K562 (cell line): ENCODE measurements around the gene SPI1. TPM values are rescaled to one million over a fixed set of nuclear protein-coding genes. Genes with fewer than 3 reads are reported as not detected.

Experiments used
- ATAC-seq: fragments of 200-7000 bp; cut with Tn5 transposase; 3 replicates; pipeline ENCODE4 v1.9.1; 2020; ENCODE audit warnings: moderate library complexity
- BruUV-seq: library from RNA; stranded (reverse); fragments of 400-500 nt; replicated peaks from 2 replicates; lab custom pipeline; 2021; lab: Mats Ljungman, UMichigan
- CTCF ChIA-PET: fragments of 300-600 bp; formaldehyde crosslinking; extraction: SDS; loops from one replicate; lab custom pipeline; 2021; ENCODE audit warnings: low intra/inter-chr PET ratio; lab: Yijun Ruan, JAX
- POLR2A ChIA-PET: fragments of 300-600, 350-650 bp; sonication (Branson Sonifier 250); formaldehyde crosslinking; extraction: SDS; loops from one replicate; lab custom pipeline; 2021; ENCODE audit warnings: antibody characterized with exemption, inconsistent platforms; lab: Yijun Ruan, JAX
- DNase-seq, 4 experiments: peaks; one replicate each; pipeline versions ENCODE4 v3.0.0 to v3.0.0-alpha.2; 2011 to 2018; ENCODE audit warnings: low spot score in 3 of 4, mixed read lengths in 3 of 4; ENCODE audit errors: extremely low read depth in 1 of 4
- FAIRE-seq: peaks from 2 replicates; lab custom pipeline; 2011; peaks lifted over from hg19 to GRCh38; lab: Jason Lieb, UNC
- H2AFZ ChIP-seq: 2 replicates; pipeline ENCODE4 v1.6.0; 2011; ENCODE audit warnings: low read depth, low read length, control low read depth, inconsistent platforms
- H3K27ac ChIP-seq: fragments of 200-600 bp; 3 replicates; pipeline ENCODE4 v1.8.0; 2011; ENCODE audit warnings: low read depth, mild to moderate bottlenecking, control low read depth, inconsistent platforms, low read length, moderate library complexity, mixed read lengths; ENCODE audit errors: extremely low read depth
- H3K27me3 ChIP-seq, 2 experiments: fragments of 300-600 bp in 1 of 2; 2 replicates in 1 of 2; 3 replicates in 1 of 2; pipeline versions ENCODE4 v1.6.0 to v1.8.0; 2011; ENCODE audit warnings: inconsistent platforms in 2 of 2, low read length in 2 of 2, mild to moderate bottlenecking in 1 of 2, mixed read lengths in 1 of 2, moderate library complexity in 1 of 2; ENCODE audit not compliant: control insufficient read depth in 2 of 2, insufficient read depth in 2 of 2
- H3K36me3 ChIP-seq: fragments of 300-600 bp; 3 replicates; pipeline ENCODE4 v1.8.0; 2011; ENCODE audit warnings: mild to moderate bottlenecking, low read length, inconsistent platforms; ENCODE audit not compliant: control insufficient read depth, insufficient read depth
- H3K4me1 ChIP-seq, 2 experiments: fragments of 200-600 bp in 1 of 2; replicated peaks in 1 of 2; 2 replicates in 1 of 2; 3 replicates in 1 of 2; pipeline versions ENCODE4 v1.5.1 to v1.8.0; 2011; ENCODE audit warnings: inconsistent platforms in 2 of 2, low read length in 2 of 2, mild to moderate bottlenecking in 1 of 2, mixed read lengths in 1 of 2, moderate library complexity in 1 of 2; ENCODE audit not compliant: control insufficient read depth in 2 of 2, insufficient read depth in 2 of 2
- H3K4me2 ChIP-seq: 2 replicates; pipeline ENCODE4 v1.6.1; 2011; ENCODE audit warnings: low read length, control low read depth, inconsistent platforms, mixed read lengths; ENCODE audit not compliant: insufficient read depth
- H3K4me3 ChIP-seq: fragments of 200-600 bp; sonication (generic), shearing (Covaris generic); 2 replicates; pipeline ENCODE4 v1.5.1; 2016; ENCODE audit warnings: control low read depth, inconsistent platforms
- H3K79me2 ChIP-seq: fragments of 200-600 bp; 3 replicates; pipeline ENCODE4 v1.8.0; 2011; ENCODE audit warnings: low read length, inconsistent platforms; ENCODE audit not compliant: control insufficient read depth, insufficient read depth
- H3K9ac ChIP-seq, 2 experiments: 2 replicates each; pipeline versions ENCODE4 v1.6.0 to v1.6.1; 2011; ENCODE audit warnings: low read depth in 2 of 2, low read length in 2 of 2, control low read depth in 1 of 2, inconsistent platforms in 1 of 2, mild to moderate bottlenecking in 1 of 2, mixed read lengths in 1 of 2; ENCODE audit not compliant: insufficient read depth in 1 of 2
- H3K9me1 ChIP-seq: one replicate; pipeline ENCODE4 v1.6.0; 2011; ENCODE audit warnings: inconsistent platforms, mild to moderate bottlenecking, low read length, moderate library complexity; ENCODE audit not compliant: control insufficient read depth, insufficient read depth
- H3K9me3 ChIP-seq: replicated peaks from 2 replicates; pipeline ENCODE4 v1.5.1; 2011; ENCODE audit warnings: low read depth, low read length, inconsistent platforms; ENCODE audit not compliant: control insufficient read depth, insufficient read depth
- H4K20me1 ChIP-seq: replicated peaks from 2 replicates; pipeline ENCODE4 v1.6.1; 2011; ENCODE audit warnings: low read length, inconsistent platforms, mixed read lengths; ENCODE audit not compliant: control insufficient read depth, insufficient read depth
- ATF4 ChIP-seq: fragments of 450-650 bp; formaldehyde crosslinking; IDR thresholded peaks from 2 replicates; pipeline ENCODE4 v1.4.0; 2022; ENCODE audit warnings: mild to moderate bottlenecking, moderate library complexity
- CBFA2T3 ChIP-seq: fragments of 450-650 bp; IDR thresholded peaks from 2 replicates; pipeline ENCODE4 v1.6.1; 2017
- CGGBP1 ChIP-seq: fragments of 250-450 bp; sonication (Bioruptor Pico); IDR thresholded peaks from 2 replicates; pipeline ENCODE4 v1.9.0; 2021; ENCODE audit warnings: mild to moderate bottlenecking
- CHD1 ChIP-seq: fragments of 200-600 bp; sonication (generic); IDR thresholded peaks from one replicate; pipeline ENCODE4 v1.6.1; 2012; ENCODE audit warnings: mild to moderate bottlenecking, moderate library complexity, low read length, inconsistent platforms
- CREB5 ChIP-seq: fragments of 250-450 bp; sonication (Bioruptor Pico); IDR thresholded peaks from 2 replicates; pipeline ENCODE4 v1.5.0; 2020; ENCODE audit warnings: mild to moderate bottlenecking
- FIP1L1 ChIP-seq: fragments of 200-400 bp; formaldehyde crosslinking; IDR thresholded peaks from 2 replicates; pipeline ENCODE4 v1.6.1; 2018; ENCODE audit warnings: mild to moderate bottlenecking, low read depth, low read length; ENCODE audit not compliant: poor library complexity, severe bottlenecking
- HLTF ChIP-seq: fragments of 450-650 bp; IDR thresholded peaks from 2 replicates; pipeline ENCODE4 v1.6.1; 2016
- LEF1 ChIP-seq: fragments of 450-650 bp; IDR thresholded peaks from 2 replicates; pipeline ENCODE4 v1.6.1; 2016; ENCODE audit warnings: mild to moderate bottlenecking
- MCM5 ChIP-seq: fragments of 450-650 bp; IDR thresholded peaks from 2 replicates; pipeline ENCODE4 v1.6.1; 2016; ENCODE audit warnings: low read depth
- MECOM ChIP-seq: fragments of 250-450 bp; sonication (Bioruptor Pico); IDR thresholded peaks from 2 replicates; pipeline ENCODE4 v1.8.0; 2022; ENCODE audit warnings: inconsistent platforms
- NFE2 ChIP-seq: IDR thresholded peaks from 2 replicates; pipeline ENCODE4 v1.6.1; 2014; ENCODE audit warnings: antibody characterized with exemption, low read depth
- SUPT5H ChIP-seq: fragments of 450-650 bp; IDR thresholded peaks from 2 replicates; pipeline ENCODE4 v1.6.1; 2016
- ZNF347 ChIP-seq: fragments of 450-650 bp; formaldehyde crosslinking; IDR thresholded peaks from 2 replicates; pipeline ENCODE4 v1.4.0; 2020; ENCODE audit warnings: low read depth, mild to moderate bottlenecking, moderate library complexity
- ZNF79 ChIP-seq: fragments of 250-450 bp; sonication (Bioruptor Pico); IDR thresholded peaks from 2 replicates; pipeline ENCODE4 v1.4.0; 2020; ENCODE audit warnings: low read depth, mild to moderate bottlenecking, moderate library complexity
- WGBS: fragments of 100-300 bp; shearing (Covaris generic); methylation state at CpG from one replicate; pipeline ENCODE4 v1.1.6; 2016; ENCODE audit warnings: low coverage, mixed read lengths; ENCODE audit not compliant: insufficient coverage; ENCODE audit errors: missing lambda C conversion rate; 5-methylcytosine and 5-hydroxymethylcytosine counted together
- in situ Hi-C: fragments of 300-500 bp; cut with MboI; formaldehyde crosslinking; loops from 4 replicates; pipeline ENCODE4 v1.15.0; 2018; ENCODE audit warnings: inconsistent platforms, mixed read lengths
- intact Hi-C: fragments of 100-400 bp; cut with micrococcal nuclease; formaldehyde crosslinking; loops from 2 replicates; pipeline ENCODE4 v1.14.2; 2022
- polyA plus RNA-seq, 8 experiments: library from polyadenylated mRNA; depleted of rRNA in 4 of 8; stranded (reverse) in 5 of 8; unstranded in 3 of 8; fragments of >200 nt; fragmentation: Nextera tagmentation in 2 of 8; fragmentation: Illumina TruSeq in 1 of 8; extraction: Ambion mirVana in 2 of 8; extraction: Trizol in 1 of 8; gene quantifications; 2 replicates each; pipeline versions ENCODE4 v1.2.1 to v1.2.3, GENCODE V29; 2011 to 2014; ENCODE audit warnings: inconsistent platforms in 1 of 8, missing spikeins in 1 of 8
- total RNA-seq, 7 experiments: library from RNA; depleted of rRNA in 6 of 7; stranded (reverse); fragments of >200 nt in 6 of 7; fragmentation: Illumina TruSeq in 2 of 7; extraction: Trizol in 2 of 7; gene quantifications; 2 replicates each; pipeline versions ENCODE4 v1.2.1 to v1.2.3, GENCODE V29; 2011 to 2021; ENCODE audit warnings: low replicate concordance in 1 of 7

Gene SPI1
- total and polyA plus RNA-seq, 9 of the 15 experiments (the other 6 are each of a cell fraction or from before 2014, with no cell fraction given): 0.10 to 33.7 (median 10.3) TPM

GRCh38 chr11:47359162-47359561 is 19.2 kb downstream of the SPI1 start:
- Histone ChIP-seq H3K4me3 (no peak overlapping the region), H3K4me1 (peaks cover 0 to 31% of the 10 kb centered on the region in 2 experiments; a peak in 3 of 5 replicates), H2AFZ (no peak overlapping the region), H3K79me2 (no peaks in the 10 kb centered on the region), H3K9me1 (no peaks in the 10 kb centered on the region), H3K36me3 (0 out of 3 replicates have a peak, but pooled peaks cover 3% of the 10 kb centered on the region), H4K20me1 (no peaks in the 10 kb centered on the region), H3K27me3 (no peaks in the 10 kb centered on the region), H3K9ac (no peak overlapping the region), H3K27ac (no peak overlapping the region), H3K9me3 (peaks cover 13% of the 10 kb centered on the region), H3K4me2 (no peak overlapping the region)
- ChIA-PET POLR2A (interaction anchor here (0.6 kb wide), 1 partner anchor 234 kb away, joined by 3 read pairs; no protein-coding TSS in a partner anchor), CTCF (no interaction called here)
- in situ Hi-C loops: loop anchor here (10.0 kb wide), 1 partner anchor 474 kb away; no protein-coding TSS in a partner anchor
- DNase-seq (no peak), FAIRE-seq (no peak), ATAC-seq (no peak)
- no TSS peak for BruUV-seq
- 76% methylated on average over 6 of the region's 7 CpGs for WGBS
- TF ChIP-seq FIP1L1 (no peak), MCM5 (no peak), ZNF79 (CRISPR knock-in tag) (no peak), SUPT5H (no peak), CHD1 (no peak), CBFA2T3 (no peak), MECOM (CRISPR knock-in tag) (no peak), LEF1 (no peak), CGGBP1 (CRISPR knock-in tag) (no peak), HLTF (no peak), NFE2 (no peak), CREB5 (no peak), ZNF347 (CRISPR knock-in tag) (no peak), ATF4 (no peak)
- intact Hi-C loops: loop anchor here (10.0 kb wide), 2 partner anchors 46 to 474 kb away; partner anchors contain the start of gene SLC39A13
